ENCODE results near the gene SERTAD1.

Gene SERTAD1

GRCh38 chr19:40376286-40376862 is 49.4 kb downstream of the SERTAD1 start:
- no peak for DNase-seq (ENCODE audit: low read depth)

GRCh38 chr19:40374084-40374483 is 51.7 kb downstream of the SERTAD1 start:
- DNase-seq (ENCODE audit: low read depth): no peak

- DNase-seq (ENCODE audit: low read depth): no peak
Measured at GRCh38 chr19:40371802-40372122, 54.0 kb downstream of the SERTAD1 start.

Measured in stimulated activated CD8-positive, alpha-beta memory T cell treated with anti-CD3 and anti-CD28 coated beads, Interleukin-15, amount 100 ng/mL, for 1 hour (primary cell).